Tibial nerve (tissue), 4 donors: Measurements from ENCODE around the gene NR4A3.

Experiments
- EP300 ChIP-seq, 2 donors: sonication (generic); formaldehyde crosslinking; IDR thresholded peaks; one replicate each; pipeline ENCODE4 v1.6.1; 2017; ENCODE audit warnings: antibody characterized with exemption in 2 of 2, mild to moderate bottlenecking in 1 of 2
- POLR2A ChIP-seq, 2 donors: fragments of 450-650 bp; IDR thresholded peaks; one replicate each; pipeline ENCODE4 v1.6.1; 2017; ENCODE audit warnings: antibody characterized with exemption in 2 of 2, mild to moderate bottlenecking in 2 of 2, moderate library complexity in 2 of 2
- TF ChIP-seq, protein P1 (sequence below), 5 experiments: fragments of 200-600 bp in 3 of 5; fragments of 450-650 bp in 2 of 5; sonication (generic) in 3 of 5; IDR thresholded peaks; one replicate each; pipeline ENCODE4 v1.5.1; 2016 to 2019; ENCODE audit warnings: antibody characterized with exemption in 5 of 5, mild to moderate bottlenecking in 3 of 5, moderate library complexity in 2 of 5

DNA sequence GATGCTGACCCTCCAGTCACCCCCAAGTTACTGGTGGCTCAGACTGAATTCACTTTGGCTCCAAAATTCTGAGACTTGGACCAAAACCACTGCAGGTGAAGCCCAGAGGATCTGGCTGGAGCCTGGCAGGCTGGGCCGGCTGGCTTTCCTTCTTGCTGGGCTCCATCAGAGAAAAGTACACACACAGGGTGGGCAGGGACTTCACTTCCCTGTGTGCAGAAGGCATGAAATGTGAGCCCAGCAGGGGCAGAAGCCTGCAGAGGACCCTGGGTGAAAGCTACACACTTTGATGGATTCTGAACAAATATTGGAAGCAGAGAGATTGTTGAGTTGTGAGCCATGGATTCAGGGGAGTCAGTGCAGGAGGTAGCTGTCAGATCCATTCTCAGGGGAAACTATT is 18.4 kb downstream of the NR4A3 start:
- TF ChIP-seq, protein P1, sequence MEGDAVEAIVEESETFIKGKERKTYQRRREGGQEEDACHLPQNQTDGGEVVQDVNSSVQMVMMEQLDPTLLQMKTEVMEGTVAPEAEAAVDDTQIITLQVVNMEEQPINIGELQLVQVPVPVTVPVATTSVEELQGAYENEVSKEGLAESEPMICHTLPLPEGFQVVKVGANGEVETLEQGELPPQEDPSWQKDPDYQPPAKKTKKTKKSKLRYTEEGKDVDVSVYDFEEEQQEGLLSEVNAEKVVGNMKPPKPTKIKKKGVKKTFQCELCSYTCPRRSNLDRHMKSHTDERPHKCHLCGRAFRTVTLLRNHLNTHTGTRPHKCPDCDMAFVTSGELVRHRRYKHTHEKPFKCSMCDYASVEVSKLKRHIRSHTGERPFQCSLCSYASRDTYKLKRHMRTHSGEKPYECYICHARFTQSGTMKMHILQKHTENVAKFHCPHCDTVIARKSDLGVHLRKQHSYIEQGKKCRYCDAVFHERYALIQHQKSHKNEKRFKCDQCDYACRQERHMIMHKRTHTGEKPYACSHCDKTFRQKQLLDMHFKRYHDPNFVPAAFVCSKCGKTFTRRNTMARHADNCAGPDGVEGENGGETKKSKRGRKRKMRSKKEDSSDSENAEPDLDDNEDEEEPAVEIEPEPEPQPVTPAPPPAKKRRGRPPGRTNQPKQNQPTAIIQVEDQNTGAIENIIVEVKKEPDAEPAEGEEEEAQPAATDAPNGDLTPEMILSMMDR (IDR thresholded peaks at IDR 0.05): no peak
- TF ChIP-seq POLR2A (IDR thresholded peaks at IDR 0.05) (no peak), EP300 (IDR thresholded peaks at IDR 0.05) (no peak)
